Mesenchymal stem cell (in vitro differentiated cells and primary cell): ENCODE results near the gene ILF3.

Source experiments
- DNase-seq: peaks from one replicate; pipeline ENCODE4 v3.0.0-alpha.2; 2013
- H2AFZ ChIP-seq: one replicate; pipeline ENCODE4 v1.6.1; 2013; ENCODE audit warnings: low read depth, mild to moderate bottlenecking, control low read depth, inconsistent platforms, low read length, moderate library complexity
- H2AK5ac ChIP-seq: 2 replicates; pipeline ENCODE4 v1.6.1; 2013; ENCODE audit warnings: low read length, moderate library complexity, mild to moderate bottlenecking, inconsistent platforms; ENCODE audit not compliant: severe bottlenecking
- H2BK120ac ChIP-seq: one replicate; pipeline ENCODE4 v1.6.1; 2013; ENCODE audit warnings: low read depth, mild to moderate bottlenecking, inconsistent platforms, low read length, moderate library complexity
- H2BK12ac ChIP-seq, 2 experiments: one replicate each; pipeline ENCODE4 v1.6.1; 2013; ENCODE audit warnings: inconsistent platforms in 2 of 2, low read length in 2 of 2, mild to moderate bottlenecking in 2 of 2, moderate library complexity in 2 of 2, control low read depth in 1 of 2
- H2BK15ac ChIP-seq: one replicate; pipeline ENCODE4 v1.6.1; 2013; ENCODE audit warnings: mild to moderate bottlenecking, low read depth, inconsistent platforms; ENCODE audit not compliant: poor library complexity, severe bottlenecking
- H2BK5ac ChIP-seq: 2 replicates; pipeline ENCODE4 v1.6.1; 2013; ENCODE audit warnings: low read depth, mild to moderate bottlenecking, low read length, control low read depth, inconsistent platforms; ENCODE audit not compliant: poor library complexity, severe bottlenecking
- H3K14ac ChIP-seq, 2 experiments: one replicate each; pipeline ENCODE4 v1.6.1; 2013; ENCODE audit warnings: inconsistent platforms in 2 of 2, low read length in 2 of 2, control low read depth in 1 of 2, mild to moderate bottlenecking in 1 of 2, moderate library complexity in 1 of 2
- H3K18ac ChIP-seq, 2 experiments: one replicate each; pipeline ENCODE4 v1.6.1; 2013; ENCODE audit warnings: inconsistent platforms in 2 of 2, low read length in 2 of 2, control low read depth in 1 of 2, low read depth in 1 of 2, mild to moderate bottlenecking in 1 of 2
- H3K23ac ChIP-seq, 2 experiments: one replicate each; pipeline ENCODE4 v1.6.1; 2013; ENCODE audit warnings: inconsistent platforms in 2 of 2, low read length in 2 of 2, mild to moderate bottlenecking in 2 of 2, moderate library complexity in 2 of 2, control low read depth in 1 of 2
- H3K27ac ChIP-seq: 2 replicates; pipeline ENCODE4 v1.5.1; 2013; ENCODE audit warnings: mild to moderate bottlenecking, moderate library complexity, low read length, control low read depth, inconsistent platforms; ENCODE audit not compliant: poor library complexity, severe bottlenecking
- H3K27me3 ChIP-seq, 2 experiments: 2 replicates each; pipeline versions ENCODE4 v1.6.1 to v1.7.0; 2013; ENCODE audit warnings: low read length in 2 of 2, mild to moderate bottlenecking in 2 of 2, moderate library complexity in 2 of 2, control low read depth in 1 of 2, inconsistent platforms in 1 of 2; ENCODE audit not compliant: control insufficient read depth in 1 of 2, insufficient read depth in 1 of 2
- H3K36me3 ChIP-seq, 2 experiments: 2 replicates each; pipeline versions ENCODE4 v1.6.1 to v1.7.0; 2013; ENCODE audit warnings: low read length in 2 of 2, control low read depth in 1 of 2, inconsistent platforms in 1 of 2, low read depth in 1 of 2, mild to moderate bottlenecking in 1 of 2; ENCODE audit not compliant: insufficient read depth in 2 of 2, control insufficient read depth in 1 of 2
- H3K4ac ChIP-seq, 2 experiments: one replicate each; pipeline ENCODE4 v1.6.1; 2013; ENCODE audit warnings: inconsistent platforms in 2 of 2, low read length in 2 of 2, mild to moderate bottlenecking in 2 of 2, moderate library complexity in 2 of 2, control low read depth in 1 of 2, low read depth in 1 of 2
- H3K4me1 ChIP-seq: 2 replicates; pipeline ENCODE4 v1.6.1; 2013; ENCODE audit warnings: low read depth, low read length, control low read depth; ENCODE audit not compliant: control insufficient read depth, insufficient read depth
- H3K4me2 ChIP-seq: 2 replicates; pipeline ENCODE4 v1.6.1; 2013; ENCODE audit warnings: low read length, mild to moderate bottlenecking, inconsistent platforms; ENCODE audit not compliant: poor library complexity, severe bottlenecking
- H3K4me3 ChIP-seq, 2 experiments: 2 replicates each; pipeline versions ENCODE4 v1.5.1 to v1.7.0; 2013; ENCODE audit warnings: low read length in 2 of 2, mild to moderate bottlenecking in 2 of 2, control low read depth in 1 of 2, low read depth in 1 of 2; ENCODE audit not compliant: insufficient read depth in 1 of 2
- H3K79me1 ChIP-seq: replicated peaks from 2 replicates; pipeline ENCODE4 v1.6.1; 2013; ENCODE audit warnings: mild to moderate bottlenecking, control low read depth, low read length, inconsistent platforms; ENCODE audit not compliant: poor library complexity, severe bottlenecking
- H3K9ac ChIP-seq: 2 replicates; pipeline ENCODE4 v1.7.0; 2013; ENCODE audit warnings: mild to moderate bottlenecking, low read length, moderate library complexity
- H3K9me3 ChIP-seq: 2 replicates; pipeline ENCODE4 v1.7.0; 2013; ENCODE audit warnings: mild to moderate bottlenecking, low read length; ENCODE audit not compliant: control insufficient read depth
- H4K8ac ChIP-seq: one replicate; pipeline ENCODE4 v1.6.1; 2013; ENCODE audit warnings: inconsistent platforms, mild to moderate bottlenecking, low read length, moderate library complexity
- H4K91ac ChIP-seq: one replicate; pipeline ENCODE4 v1.6.1; 2013; ENCODE audit warnings: mild to moderate bottlenecking, low read length, inconsistent platforms
- WGBS: methylation state at CpG from one replicate; pipeline ENCODE4 v1.1.7; 2013; ENCODE audit warnings: mixed read lengths; 5-methylcytosine and 5-hydroxymethylcytosine counted together

The ILF3 gene

DNA sequence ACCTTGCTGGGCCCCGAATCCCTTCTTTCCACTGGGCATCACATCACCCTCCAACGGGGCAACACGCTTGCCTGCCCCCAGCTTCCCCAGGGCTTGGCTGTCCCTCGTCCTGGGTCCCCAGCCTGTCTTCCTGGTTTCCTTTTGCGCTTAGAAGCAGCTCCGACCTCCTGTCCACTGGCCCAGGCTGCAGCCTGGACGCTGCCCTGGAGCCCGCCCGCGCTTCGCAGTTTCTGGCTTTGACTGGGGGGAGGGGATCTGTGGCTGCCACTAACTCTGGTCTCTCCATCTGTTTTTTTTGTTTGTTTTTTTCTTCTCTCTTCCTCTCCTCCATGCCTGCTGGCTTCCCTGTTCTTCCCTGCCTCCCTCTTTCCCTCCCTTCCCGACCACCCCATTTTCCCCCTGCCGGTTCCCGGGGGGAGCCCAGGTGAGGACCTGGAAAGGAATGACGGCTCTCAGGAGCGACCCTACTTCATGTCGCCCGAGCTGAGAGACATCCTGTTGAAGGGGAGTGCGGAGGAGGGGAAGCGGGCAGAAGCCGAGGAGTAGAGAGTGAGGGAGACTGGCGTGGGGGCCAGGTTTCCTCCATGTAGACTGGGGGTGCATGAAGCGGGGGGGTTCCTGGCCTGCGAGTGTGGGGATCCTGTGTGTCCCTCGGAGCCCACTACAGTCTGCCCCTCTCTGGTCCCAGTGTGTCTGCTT lies 11.5 kb upstream of the ILF3 start:
- H2BK5ac ChIP-seq, result no peak overlapping the region
- no peak overlapping the region for H3K4me2 ChIP-seq
- DNase-seq, result no peak
- no peaks in the 10 kb centered on the region for H3K9me3 ChIP-seq
- no peak overlapping the region for H2BK15ac ChIP-seq
- H3K4me1 ChIP-seq, result peaks cover 9% of the 10 kb centered on the region
- H3K4me3 ChIP-seq, result no peak overlapping the region
- no peak overlapping the region for H2BK120ac ChIP-seq
- H3K9ac ChIP-seq, result no peak overlapping the region
- H3K79me1 ChIP-seq, result peaks cover 5% of the 10 kb centered on the region
- no peak overlapping the region for H2AFZ ChIP-seq
- H4K8ac ChIP-seq, result peak overlapping the region; percentile 61
- H3K23ac ChIP-seq, result no peak overlapping the region
- H3K14ac ChIP-seq, result no peak overlapping the region
- WGBS, result 63% methylated on average over 16 of the region's 25 CpGs
- peaks cover 28 to 62% of the 10 kb centered on the region in 2 experiments for H3K36me3 ChIP-seq
- H4K91ac ChIP-seq, result no peak overlapping the region
- H3K27ac ChIP-seq, result no peak overlapping the region
- H3K18ac ChIP-seq, result no peak overlapping the region
- no peak overlapping the region for H3K4ac ChIP-seq
- H2AK5ac ChIP-seq, result no peak overlapping the region
- H2BK12ac ChIP-seq, result no peak overlapping the region
- no peaks in the 10 kb centered on the region for H3K27me3 ChIP-seq

DNA sequence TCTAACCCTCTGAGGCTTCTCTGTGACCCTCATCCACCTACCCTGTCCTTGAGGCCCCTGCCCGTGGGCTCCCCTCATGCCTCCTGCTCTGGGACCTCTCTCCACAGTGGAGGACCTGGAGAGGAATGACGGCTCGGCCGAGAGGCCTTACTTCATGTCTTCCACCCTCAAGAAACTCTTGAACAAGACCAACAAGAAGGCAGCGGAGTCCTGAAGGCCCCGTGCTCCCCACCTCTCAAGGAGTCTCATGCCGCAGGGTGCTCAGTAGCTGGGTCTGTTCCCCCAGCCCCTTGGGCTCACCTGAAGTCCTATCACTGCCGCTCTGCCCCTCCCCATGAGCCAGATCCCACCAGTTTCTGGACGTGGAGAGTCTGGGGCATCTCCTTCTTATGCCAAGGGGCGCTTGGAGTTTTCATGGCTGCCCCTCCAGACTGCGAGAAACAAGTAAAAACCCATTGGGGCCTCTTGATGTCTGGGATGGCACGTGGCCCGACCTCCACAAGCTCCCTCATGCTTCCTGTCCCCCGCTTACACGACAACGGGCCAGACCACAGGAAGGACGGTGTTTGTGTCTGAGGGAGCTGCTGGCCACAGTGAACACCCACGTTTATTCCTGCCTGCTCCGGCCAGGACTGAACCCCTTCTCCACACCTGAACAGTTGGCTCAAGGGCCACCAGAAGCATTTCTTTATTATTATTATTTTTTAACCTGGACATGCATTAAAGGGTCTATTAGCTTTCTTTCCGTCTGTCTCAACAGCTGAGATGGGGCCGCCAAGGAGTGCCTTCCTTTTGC lies 10.8 kb upstream of the ILF3 start:
- 79% methylated on average over 20 of the region's 21 CpGs for WGBS
- Histone ChIP-seq H2AK5ac (no peak overlapping the region), H3K27me3 (no peaks in the 10 kb centered on the region), H3K36me3 (peaks cover 21 to 55% of the 10 kb centered on the region in 2 experiments), H3K4me1 (peaks cover 9% of the 10 kb centered on the region), H3K14ac (no peak overlapping the region), H3K23ac (no peak overlapping the region), H2BK15ac (peak overlapping the region; percentile 16), H4K8ac (no peak overlapping the region), H3K4me2 (no peak overlapping the region), H3K79me1 (peaks cover 5% of the 10 kb centered on the region), H3K27ac (no peak overlapping the region), H3K9me3 (no peaks in the 10 kb centered on the region), H3K4me3 (no peak overlapping the region), H2BK5ac (no peak overlapping the region), H3K9ac (no peak overlapping the region), H2BK12ac (no peak overlapping the region), H3K4ac (no peak overlapping the region), H3K18ac (no peak overlapping the region), H4K91ac (no peak overlapping the region), H2AFZ (no peak overlapping the region), H2BK120ac (no peak overlapping the region)
- DNase-seq, result no peak

DNA sequence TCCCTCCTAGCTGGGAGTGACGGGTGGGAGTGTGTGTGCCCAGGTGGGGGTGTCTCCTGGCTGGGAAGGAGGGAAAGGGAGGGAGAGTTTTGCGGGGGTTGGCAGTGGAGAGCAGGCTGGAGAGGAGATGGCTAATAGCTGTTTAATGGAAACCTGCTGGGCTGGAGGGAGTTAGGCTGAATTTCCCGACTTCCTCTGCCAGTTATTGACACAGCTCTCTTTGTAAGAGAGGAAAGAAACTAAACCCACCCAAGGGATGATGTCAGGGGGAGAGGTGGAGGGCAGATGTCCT lies 10.2 kb upstream of the ILF3 start:
- Histone ChIP-seq H3K9me3 (no peaks in the 10 kb centered on the region), H3K18ac (peak overlapping the region in 1 of 2 experiments; percentile 29), H3K36me3 (peaks cover 21 to 50% of the 10 kb centered on the region in 2 experiments), H2BK5ac (no peak overlapping the region), H3K79me1 (peaks cover 5% of the 10 kb centered on the region), H3K9ac (peak overlapping the region; percentile 16), H4K8ac (no peak overlapping the region), H2BK120ac (no peak overlapping the region), H3K4ac (no peak overlapping the region), H3K23ac (no peak overlapping the region), H3K27ac (no peak overlapping the region), H2BK15ac (peak overlapping the region; percentile 16), H3K4me1 (peaks cover 9% of the 10 kb centered on the region), H3K14ac (no peak overlapping the region), H2AFZ (no peak overlapping the region), H2BK12ac (no peak overlapping the region), H3K4me2 (no peak overlapping the region), H2AK5ac (no peak overlapping the region), H3K27me3 (no peaks in the 10 kb centered on the region), H3K4me3 (no peak overlapping the region), H4K91ac (no peak overlapping the region)
- DNase-seq, result no peak
- 72% methylated on average over 2 of the region's 3 CpGs for WGBS

DNA sequence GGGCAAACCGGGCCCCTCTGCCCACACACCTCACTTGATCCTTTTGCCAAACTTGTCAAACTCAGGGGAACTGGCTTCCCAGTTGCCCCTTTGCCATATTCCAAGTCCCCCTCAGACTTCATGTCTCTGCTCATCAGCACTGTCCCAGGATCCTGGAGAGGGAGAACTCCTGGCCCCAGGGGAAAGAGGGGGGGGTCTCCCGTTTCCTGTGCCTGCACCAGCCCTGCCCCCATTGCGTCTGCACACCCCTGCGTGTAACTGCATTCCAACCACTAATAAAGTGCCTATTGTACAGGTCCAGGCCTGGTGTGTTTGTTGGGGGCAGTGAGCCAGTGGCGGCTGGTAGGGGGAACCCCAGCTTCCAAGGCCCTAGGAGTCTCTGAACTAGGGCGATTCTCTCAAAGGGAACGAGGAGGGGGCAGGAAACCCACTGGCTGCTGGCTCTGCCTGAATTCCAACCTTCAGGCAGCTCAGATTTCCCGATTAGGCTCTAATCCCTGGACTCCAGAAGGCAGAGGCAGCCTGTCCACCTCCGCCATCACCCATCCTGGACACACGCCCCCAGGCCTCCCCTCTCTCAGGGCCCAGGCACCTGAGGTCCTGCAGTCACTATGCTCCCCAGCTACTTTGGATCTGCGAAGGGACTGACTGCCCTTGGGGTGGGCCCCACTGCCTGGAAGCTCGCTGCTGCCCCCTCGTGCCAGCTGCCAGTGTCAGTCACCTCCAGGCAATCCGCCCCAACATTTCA lies 9.7 kb upstream of the ILF3 start:
- Histone ChIP-seq H3K4me1 (peaks cover 9% of the 10 kb centered on the region), H3K18ac (peak overlapping the region in 1 of 2 experiments; percentile 29)
- 20% methylated on average over 11 of the region's 14 CpGs for WGBS

More for the DNA sequence above, 9.7 kb upstream of the ILF3 start:
- no peak overlapping the region for H2AK5ac ChIP-seq
- no peaks in the 10 kb centered on the region for H3K27me3 ChIP-seq
- H2BK12ac ChIP-seq, result peak overlapping the region in 1 of 2 experiments; percentile 47
- peaks cover 17 to 45% of the 10 kb centered on the region in 2 experiments for H3K36me3 ChIP-seq
- H3K23ac ChIP-seq, result peak overlapping the region in 1 of 2 experiments; percentile 74
- no peak overlapping the region for H3K14ac ChIP-seq
- no peak overlapping the region for H2BK5ac ChIP-seq
- H4K8ac ChIP-seq, result no peak overlapping the region
- H2AFZ ChIP-seq, result no peak overlapping the region
- H3K4me3 ChIP-seq, result no peak overlapping the region
- no peak overlapping the region for H3K4me2 ChIP-seq
- H3K27ac ChIP-seq, result no peak overlapping the region
- H2BK15ac ChIP-seq, result no peak overlapping the region
- H3K9ac ChIP-seq, result peak overlapping the region; percentile 16
- H2BK120ac ChIP-seq, result no peak overlapping the region
- DNase-seq, result peak; percentile 79
- H3K4ac ChIP-seq, result no peak overlapping the region
- peaks cover 3% of the 10 kb centered on the region for H3K79me1 ChIP-seq
- no peaks in the 10 kb centered on the region for H3K9me3 ChIP-seq
- H4K91ac ChIP-seq, result no peak overlapping the region
